WTC11 (cell line): ENCODE data around the gene DGKQ. TPM values are rescaled to one million over a fixed set of nuclear protein-coding genes. Genes with fewer than 3 reads are reported as not detected.
"Not testable (repeated sequence)": the region's sequence is repeated elsewhere in the genome, so short reads cannot be mapped to it uniquely, and the experiment has no call there.

ENCODE experiments used
- ATAC-seq: fragments of 200-7000 bp; cut with Tn5 transposase; 2 replicates; pipeline ENCODE4 v1.10.0; 2021; ENCODE audit warnings: mild to moderate bottlenecking, moderate library complexity
- CTCF ChIA-PET: fragments of 300-600 bp; sonication (Branson Sonifier 250); formaldehyde crosslinking; loops from one replicate; lab custom pipeline; 2021; ENCODE audit warnings: antibody characterized with exemption; lab: Charles Lee
- POLR2A ChIA-PET: fragments of 350-600 bp; sonication (Branson Sonifier 250); formaldehyde crosslinking; loops from one replicate; lab custom pipeline; 2021; ENCODE audit warnings: antibody characterized with exemption; lab: Charles Lee
- DNase-seq: peaks from one replicate; pipeline ENCODE4 v3.0.0; 2021; ENCODE audit warnings: low spot score
- H3K27ac Mint-ChIP-seq: 2 replicates; pipeline ENCODE4 v1.8.0; 2021; ENCODE audit warnings: mixed read lengths
- H3K27me3 Mint-ChIP-seq: 2 replicates; pipeline ENCODE4 v1.8.0; 2021; ENCODE audit warnings: low read depth, mild to moderate bottlenecking, moderate library complexity, mixed read lengths
- H3K36me3 Mint-ChIP-seq: 2 replicates; pipeline ENCODE4 v1.8.0; 2021; ENCODE audit warnings: mixed read lengths
- H3K4me1 Mint-ChIP-seq: 2 replicates; pipeline ENCODE4 v1.8.0; 2022; ENCODE audit warnings: mixed read lengths
- H3K4me3 Mint-ChIP-seq: 2 replicates; pipeline ENCODE4 v1.8.0; 2021; ENCODE audit warnings: mild to moderate bottlenecking, moderate library complexity, mixed read lengths
- H3K9me3 Mint-ChIP-seq: 2 replicates; pipeline ENCODE4 v1.8.0; 2021; ENCODE audit warnings: mixed read lengths
- ATF1 ChIP-seq: sonication (generic); formaldehyde crosslinking; IDR thresholded peaks from 2 replicates; pipeline ENCODE4 v1.8.1; 2023; ENCODE audit warnings: mild to moderate bottlenecking, moderate library complexity, missing genetic modification reagents
- ATF6 ChIP-seq: sonication (generic); formaldehyde crosslinking; IDR thresholded peaks from 2 replicates; pipeline ENCODE4 v1.8.1; 2023; ENCODE audit warnings: mild to moderate bottlenecking, missing genetic modification reagents
- CREM ChIP-seq: sonication (generic); formaldehyde crosslinking; IDR thresholded peaks from 2 replicates; pipeline ENCODE4 v1.8.1; 2022; ENCODE audit warnings: mild to moderate bottlenecking, missing genetic modification reagents, moderate library complexity
- FOXJ3 ChIP-seq: sonication (generic); formaldehyde crosslinking; IDR thresholded peaks from 2 replicates; pipeline ENCODE4 v1.9.0; 2021; ENCODE audit warnings: missing genetic modification reagents, mild to moderate bottlenecking, borderline replicate concordance
- FOXK1 ChIP-seq: sonication (generic); formaldehyde crosslinking; IDR thresholded peaks from 2 replicates; pipeline ENCODE4 v1.8.0; 2022; ENCODE audit warnings: mild to moderate bottlenecking, moderate library complexity, missing genetic modification reagents
- FOXP1 ChIP-seq: sonication (generic); formaldehyde crosslinking; IDR thresholded peaks from 2 replicates; pipeline ENCODE4 v1.8.0; 2022; ENCODE audit warnings: missing genetic modification reagents, mild to moderate bottlenecking, moderate library complexity, borderline replicate concordance
- GABPB1 ChIP-seq: sonication (generic); formaldehyde crosslinking; IDR thresholded peaks from 2 replicates; pipeline ENCODE4 v1.8.1; 2023; ENCODE audit warnings: mild to moderate bottlenecking, missing genetic modification reagents
- GRHL2 ChIP-seq: fragments of 250-450 bp; sonication (Bioruptor Pico); IDR thresholded peaks from 2 replicates; pipeline ENCODE4 v1.8.0; 2022; ENCODE audit warnings: mild to moderate bottlenecking, moderate library complexity; ENCODE audit not compliant: insufficient replicate concordance, severe bottlenecking
- HMGXB4 ChIP-seq: sonication (generic); formaldehyde crosslinking; IDR thresholded peaks from 2 replicates; pipeline ENCODE4 v1.8.1; 2023; ENCODE audit warnings: mild to moderate bottlenecking, moderate library complexity, missing genetic modification reagents
- OVOL2 ChIP-seq: fragments of 250-450 bp; sonication (Bioruptor Pico); IDR thresholded peaks from 2 replicates; pipeline ENCODE4 v1.9.0; 2021; ENCODE audit warnings: mild to moderate bottlenecking, borderline replicate concordance
- SMAD3 ChIP-seq: sonication (generic); formaldehyde crosslinking; IDR thresholded peaks from 2 replicates; pipeline ENCODE4 v1.8.0; 2022; ENCODE audit warnings: missing genetic modification reagents, mild to moderate bottlenecking, borderline replicate concordance
- TEAD4 ChIP-seq: sonication (generic); formaldehyde crosslinking; IDR thresholded peaks from 2 replicates; pipeline ENCODE4 v1.8.0; 2022; ENCODE audit warnings: mild to moderate bottlenecking, missing genetic modification reagents
- ZMAT4 ChIP-seq: fragments of 250-450 bp; sonication (Bioruptor Pico); IDR thresholded peaks from 2 replicates; pipeline ENCODE4 v1.9.0; 2021; ENCODE audit warnings: mild to moderate bottlenecking
- ZNF138 ChIP-seq: sonication (generic); formaldehyde crosslinking; conservative IDR thresholded peaks from 2 replicates; pipeline ENCODE4 v1.8.1; 2022; ENCODE audit warnings: mild to moderate bottlenecking, moderate library complexity, missing genetic modification reagents
- ZNF317 ChIP-seq: sonication (generic); formaldehyde crosslinking; IDR thresholded peaks from 2 replicates; pipeline ENCODE4 v1.8.1; 2023; ENCODE audit warnings: low read depth, mild to moderate bottlenecking, moderate library complexity, missing genetic modification reagents, borderline replicate concordance
- ZNF425 ChIP-seq: fragments of 250-450 bp; sonication (Bioruptor Pico); conservative IDR thresholded peaks from 2 replicates; pipeline ENCODE4 v1.9.0; 2021; ENCODE audit warnings: mild to moderate bottlenecking
- total RNA-seq: library from RNA; stranded (reverse); gene quantifications from 3 replicates; pipeline ENCODE4 v1.2.3, GENCODE V29; 2021

Gene DGKQ
- total RNA-seq, 1 experiment from 2014 or later, result 19.3 TPM

GRCh38 chr4:999882-1000425 is 26.6 kb upstream of the DGKQ start:
- no peaks in the 10 kb centered on the region for H3K9me3 Mint-ChIP-seq
- no peak for ATAC-seq
- no peak overlapping the region for H3K27ac Mint-ChIP-seq
- no peak overlapping the region for H3K4me3 Mint-ChIP-seq
- POLR2A ChIA-PET, result no interaction called here
- CTCF ChIA-PET, result interaction anchor here (1.3 kb wide), 1 partner anchor 13 kb away, joined by 4 read pairs; the partner anchor contains the start of gene IDUA
- TF ChIP-seq ATF6 (CRISPR knock-in tag) (no peak), FOXK1 (CRISPR knock-in tag) (no peak), TEAD4 (CRISPR knock-in tag) (no peak), ZMAT4 (CRISPR knock-in tag) (no peak), ZNF317 (CRISPR knock-in tag) (no peak), CREM (CRISPR knock-in tag) (no peak), SMAD3 (no peak), ZNF138 (CRISPR knock-in tag) (no peak), FOXJ3 (CRISPR knock-in tag) (no peak), HMGXB4 (CRISPR knock-in tag) (no peak), GABPB1 (CRISPR knock-in tag) (no peak), GRHL2 (no peak), OVOL2 (no peak), ATF1 (CRISPR knock-in tag) (no peak), ZNF425 (CRISPR knock-in tag) (no peak), FOXP1 (no peak)
- H3K27me3 Mint-ChIP-seq, result peaks cover 80% of the 10 kb centered on the region
- DNase-seq, result no peak
- no peaks in the 10 kb centered on the region for H3K36me3 Mint-ChIP-seq
- peaks cover 2% of the 10 kb centered on the region for H3K4me1 Mint-ChIP-seq

GRCh38 chr4:999240-999863 is 26.0 kb upstream of the DGKQ start:
- H3K4me3 Mint-ChIP-seq, POLR2A ChIA-PET, DNase-seq, H3K4me1 Mint-ChIP-seq, H3K9me3 Mint-ChIP-seq, H3K27ac Mint-ChIP-seq, ATAC-seq, H3K36me3 Mint-ChIP-seq: not testable (repeated sequence)
- CTCF ChIA-PET, result interaction anchor here (1.1 to 1.9 kb wide), 2 partner anchors 12 to 73 kb away, joined by 3 to 5 read pairs; no protein-coding TSS in a partner anchor
- H3K27me3 Mint-ChIP-seq, result peaks cover 74% of the 10 kb centered on the region
